Body of pancreas (tissue), 4 donors: ENCODE measurements around the gene PAPPA2. TPM values are rescaled to one million over a fixed set of nuclear protein-coding genes. Genes with fewer than 3 reads are reported as not detected.

Experiments used
- ATAC-seq: fragments of 150-250 bp; one replicate; pipeline ENCODE4 v1.9.1; 2016
- DNase-seq, 4 donors: peaks; one replicate each; pipeline ENCODE4 v3.0.0-alpha.2; 2019
- H3K27ac ChIP-seq, 4 donors: fragments of 200-600 bp; sonication (generic); 1 replicate in 3 of 4; 2 replicates in 1 of 4; pipeline versions ENCODE4 v1.5.1 to v1.6.1; 2016 to 2019; ENCODE audit warnings: mild to moderate bottlenecking in 1 of 4, mixed read lengths in 1 of 4, moderate library complexity in 1 of 4
- H3K27me3 ChIP-seq, 2 donors: fragments of 200-600 bp; sonication (generic); one replicate each; pipeline ENCODE4 v1.6.0; 2016; ENCODE audit warnings: mild to moderate bottlenecking in 1 of 2
- H3K36me3 ChIP-seq, 2 donors: fragments of 200-600 bp; sonication (generic); replicated peaks in 1 of 2; 2 replicates each; pipeline ENCODE4 v1.5.1; 2016; ENCODE audit warnings: low read depth in 2 of 2; ENCODE audit not compliant: insufficient read depth in 1 of 2
- H3K4me1 ChIP-seq: fragments of 200-600 bp; sonication (generic); one replicate; pipeline ENCODE4 v1.6.0; 2016
- H3K4me3 ChIP-seq, 2 donors: fragments of 200-600 bp; sonication (generic); 1 replicate in 1 of 2; 2 replicates in 1 of 2; pipeline ENCODE4 v1.5.1; 2016 to 2019
- H3K9me3 ChIP-seq, 3 donors: fragments of 200-600 bp; sonication (generic); 1 replicate in 2 of 3; 2 replicates in 1 of 3; pipeline ENCODE4 v1.5.1; 2016
- POLR2A ChIP-seq, 3 donors: fragments of 450-650 bp; IDR thresholded peaks; one replicate each; pipeline ENCODE4 v1.6.1; 2016; ENCODE audit warnings: antibody characterized with exemption in 3 of 3, mild to moderate bottlenecking in 2 of 3
- WGBS, 2 donors: methylation state at CpG; one replicate each; pipeline ENCODE4 v1.1.5; 2017; 5-methylcytosine and 5-hydroxymethylcytosine counted together
- intact Hi-C: fragments of 100-400 bp; cut with DNase I; formaldehyde crosslinking; loops from one replicate; pipeline ENCODE4 v1.15.1; 2023
- total RNA-seq, 2 donors: library from RNA; depleted of rRNA; stranded (reverse); fragments of >200 nt; gene quantifications; one replicate each; pipeline ENCODE4 v1.1.0, GENCODE V29; 2016
- TF ChIP-seq, protein P1 (sequence below), 7 experiments: fragments of 450-650 bp in 4 of 7; fragments of 200-600 bp in 3 of 7; sonication (generic) in 3 of 7; IDR thresholded peaks; one replicate each; pipeline ENCODE4 v1.5.1; 2016 to 2019; ENCODE audit warnings: antibody characterized with exemption in 7 of 7

PAPPA2 gene
- total RNA-seq, 2 donors from 2014 or later: under 0.01 to 5.4 TPM

DNA sequence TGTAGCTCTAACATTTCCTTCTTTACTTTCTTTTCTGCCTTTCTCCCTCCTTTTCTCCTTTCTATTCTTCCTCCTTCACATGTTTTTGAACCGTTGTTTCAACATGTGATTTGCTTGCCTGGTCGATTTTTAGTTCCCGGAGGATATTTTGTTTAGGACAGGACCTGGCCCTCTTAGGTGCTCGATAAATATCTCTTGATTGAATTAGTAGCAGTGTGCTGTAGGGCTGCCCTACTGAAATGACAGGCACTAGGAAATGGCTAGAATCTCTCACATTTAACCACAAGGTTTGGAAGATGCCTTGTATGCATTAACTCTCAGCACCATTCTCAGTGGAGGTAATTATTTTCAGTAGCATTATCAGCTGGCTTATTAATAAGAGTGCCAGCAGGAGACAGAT, 305.6 kb downstream of the PAPPA2 start:
- Histone ChIP-seq H3K36me3 (no peaks in the 10 kb centered on the region), H3K4me3 (no peak overlapping the region), H3K9me3 (no peaks in the 10 kb centered on the region), H3K27ac (no peak overlapping the region), H3K4me1 (no peaks in the 10 kb centered on the region), H3K27me3 (no peaks in the 10 kb centered on the region)
- TF ChIP-seq POLR2A (IDR thresholded peaks at IDR 0.05): no peak
- TF ChIP-seq, protein P1, sequence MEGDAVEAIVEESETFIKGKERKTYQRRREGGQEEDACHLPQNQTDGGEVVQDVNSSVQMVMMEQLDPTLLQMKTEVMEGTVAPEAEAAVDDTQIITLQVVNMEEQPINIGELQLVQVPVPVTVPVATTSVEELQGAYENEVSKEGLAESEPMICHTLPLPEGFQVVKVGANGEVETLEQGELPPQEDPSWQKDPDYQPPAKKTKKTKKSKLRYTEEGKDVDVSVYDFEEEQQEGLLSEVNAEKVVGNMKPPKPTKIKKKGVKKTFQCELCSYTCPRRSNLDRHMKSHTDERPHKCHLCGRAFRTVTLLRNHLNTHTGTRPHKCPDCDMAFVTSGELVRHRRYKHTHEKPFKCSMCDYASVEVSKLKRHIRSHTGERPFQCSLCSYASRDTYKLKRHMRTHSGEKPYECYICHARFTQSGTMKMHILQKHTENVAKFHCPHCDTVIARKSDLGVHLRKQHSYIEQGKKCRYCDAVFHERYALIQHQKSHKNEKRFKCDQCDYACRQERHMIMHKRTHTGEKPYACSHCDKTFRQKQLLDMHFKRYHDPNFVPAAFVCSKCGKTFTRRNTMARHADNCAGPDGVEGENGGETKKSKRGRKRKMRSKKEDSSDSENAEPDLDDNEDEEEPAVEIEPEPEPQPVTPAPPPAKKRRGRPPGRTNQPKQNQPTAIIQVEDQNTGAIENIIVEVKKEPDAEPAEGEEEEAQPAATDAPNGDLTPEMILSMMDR (IDR thresholded peaks at IDR 0.05): no peak
- no peak for DNase-seq
- 70 to 75% methylated on average over 4 of the region's 4 CpGs for WGBS, 2 donors
- no peak for ATAC-seq
- intact Hi-C loops: no loop called here

DNA sequence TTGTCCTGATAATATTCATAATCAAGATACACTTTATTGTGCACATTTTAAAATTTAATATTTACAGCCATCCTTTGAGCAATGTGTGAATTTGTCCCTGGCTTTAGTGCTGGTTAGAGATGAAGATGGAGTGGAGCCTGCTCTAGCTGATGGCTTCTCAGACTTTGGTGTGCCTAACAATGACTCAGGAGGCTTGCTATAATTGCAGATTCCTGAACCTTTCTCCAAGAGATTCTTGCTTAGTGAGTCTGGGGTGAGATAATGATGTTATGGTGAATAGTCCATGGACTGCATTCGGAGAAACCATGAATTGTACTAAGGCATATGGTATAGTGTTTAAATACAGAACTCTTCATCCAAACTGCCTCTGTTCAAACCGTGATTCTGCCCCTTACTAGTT, 307.1 kb downstream of the PAPPA2 start:
- DNase-seq: no peak
- TF ChIP-seq, protein P1 (IDR thresholded peaks at IDR 0.05): no peak
- TF ChIP-seq POLR2A (IDR thresholded peaks at IDR 0.05): no peak
- H3K27me3 ChIP-seq: no peaks in the 10 kb centered on the region
- WGBS, 2 donors: 92 to 98% methylated on average over 2 of the region's 2 CpGs
- ATAC-seq: no peak
- no peaks in the 10 kb centered on the region for H3K4me1 ChIP-seq
- no peaks in the 10 kb centered on the region for H3K9me3 ChIP-seq
- H3K27ac ChIP-seq: no peak overlapping the region
- no peak overlapping the region for H3K4me3 ChIP-seq
- intact Hi-C loops: no loop called here
- H3K36me3 ChIP-seq: no peaks in the 10 kb centered on the region

DNA sequence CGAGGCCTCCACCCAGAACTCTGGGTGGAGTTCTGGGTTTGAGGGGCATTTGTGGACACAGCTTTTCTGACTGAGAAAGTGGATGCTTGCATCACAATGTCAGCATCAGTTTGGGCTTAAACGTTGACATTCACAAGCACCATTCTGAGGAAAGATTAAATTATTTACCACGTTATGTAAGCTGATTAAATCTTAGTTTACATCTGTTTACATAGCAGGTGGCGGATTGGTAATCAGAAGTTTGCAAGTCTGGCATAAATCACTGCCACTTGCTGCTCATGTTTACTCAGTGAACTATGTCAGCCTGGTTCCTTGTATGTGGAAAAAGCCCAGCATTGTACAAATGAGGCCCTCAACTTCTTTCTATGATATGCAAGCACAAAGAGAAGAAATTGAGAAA, 310.1 kb downstream of the PAPPA2 start:
- Histone ChIP-seq H3K9me3 (no peaks in the 10 kb centered on the region), H3K4me3 (no peak overlapping the region), H3K36me3 (no peaks in the 10 kb centered on the region), H3K27ac (no peak overlapping the region), H3K4me1 (no peaks in the 10 kb centered on the region), H3K27me3 (no peaks in the 10 kb centered on the region)
- intact Hi-C loops: no loop called here
- 10% methylated on average over 4 of the region's 4 CpGs for WGBS, 2 donors
- no peak for TF ChIP-seq POLR2A (IDR thresholded peaks at IDR 0.05)
- TF ChIP-seq, protein P1 (IDR thresholded peaks at IDR 0.05): no peak
- DNase-seq (no peak), ATAC-seq (no peak)

DNA sequence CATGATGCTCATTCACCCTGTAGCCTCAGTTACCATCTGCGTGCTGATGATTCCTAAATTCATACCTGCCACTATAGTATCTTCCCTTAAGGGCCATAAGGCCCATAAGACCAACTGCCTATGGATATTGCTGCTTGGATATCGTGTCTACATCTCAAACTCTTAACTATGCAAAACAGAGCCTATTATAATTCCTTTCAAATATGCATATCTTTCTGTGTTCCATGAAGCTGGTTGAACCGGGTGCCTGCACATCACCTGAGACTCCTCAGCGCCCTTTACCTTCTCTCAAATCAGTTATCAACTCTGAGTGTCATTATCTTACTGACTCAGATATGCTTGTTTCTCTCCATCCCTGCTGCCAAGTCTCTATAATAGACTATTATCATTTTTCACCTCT, 311.2 kb downstream of the PAPPA2 start:
- ATAC-seq (no peak), DNase-seq (no peak)
- H3K4me3 ChIP-seq: no peak overlapping the region
- H3K9me3 ChIP-seq: no peaks in the 10 kb centered on the region
- 76 to 77% methylated on average over 4 of the region's 4 CpGs for WGBS, 2 donors
- no peaks in the 10 kb centered on the region for H3K27me3 ChIP-seq
- H3K4me1 ChIP-seq: no peaks in the 10 kb centered on the region
- H3K27ac ChIP-seq: no peak overlapping the region
- intact Hi-C loops: no loop called here
- no peak for TF ChIP-seq POLR2A (IDR thresholded peaks at IDR 0.05)
- TF ChIP-seq, protein P1 (IDR thresholded peaks at IDR 0.05): no peak
- no peaks in the 10 kb centered on the region for H3K36me3 ChIP-seq

DNA sequence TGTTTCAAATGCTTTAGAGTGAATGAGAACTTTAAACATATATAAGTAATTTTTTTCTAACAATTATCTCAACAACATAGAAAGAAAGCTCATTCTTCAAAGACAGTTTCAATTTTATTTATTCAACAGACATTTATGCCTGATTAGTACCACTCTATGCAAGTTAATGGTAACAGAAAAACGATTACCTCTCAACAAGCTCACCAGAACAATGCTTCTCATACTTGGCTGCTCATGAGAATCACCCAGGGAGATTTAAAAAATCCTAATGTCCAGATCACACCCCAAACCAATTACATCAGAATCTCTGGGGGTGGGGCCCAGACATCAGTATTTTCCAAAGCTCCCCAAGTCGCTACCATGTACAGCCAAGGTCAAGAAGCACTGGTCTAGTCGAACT, 312.4 kb downstream of the PAPPA2 start:
- ATAC-seq (no peak), DNase-seq (no peak)
- TF ChIP-seq, protein P1 (IDR thresholded peaks at IDR 0.05): no peak
- no peak for TF ChIP-seq POLR2A (IDR thresholded peaks at IDR 0.05)
- Histone ChIP-seq H3K36me3 (no peaks in the 10 kb centered on the region), H3K4me1 (peaks cover 9% of the 10 kb centered on the region), H3K9me3 (no peaks in the 10 kb centered on the region), H3K4me3 (no peak overlapping the region), H3K27ac (no peak overlapping the region), H3K27me3 (no peaks in the 10 kb centered on the region)
- intact Hi-C loops: no loop called here
- WGBS, 2 donors: 56 to 66% methylated on average over 3 of the region's 3 CpGs
